ENCODE data around the gene CSH2. TPM values are rescaled to one million over a fixed set of nuclear protein-coding genes. Genes with fewer than 3 reads are reported as not detected.

The CSH2 gene
- total and polyA plus RNA-seq, 5 donors from 2014 or later, result 3.8 TPM; not detected in 4

GRCh38 chr17:63822537-63822936, 50.9 kb downstream of the CSH2 start:
- Histone ChIP-seq H3K36me3 (ENCODE audit: control insufficient read depth, insufficient read depth, low read length) (peaks cover 75% of the 10 kb centered on the region), H3K4me1 (ENCODE audit: control insufficient read depth, insufficient read depth, low read length, poor library complexity, severe bottlenecking) (peaks cover 15% of the 10 kb centered on the region), H3K4me3 (ENCODE audit: low read depth, low read length) (no peak overlapping the region), H3K9me3 (ENCODE audit: control insufficient read depth in 2 of 2, low read length in 2 of 2) (no peaks in the 10 kb centered on the region), H3K27me3 (ENCODE audit: control insufficient read depth, insufficient read depth, low read length) (no peaks in the 10 kb centered on the region), H3K27ac (ENCODE audit: insufficient read depth, low read length, poor library complexity, severe bottlenecking) (no peak overlapping the region)
- no peak for DNase-seq
- Mint-ChIP-seq H3K27me3 (no peaks in the 10 kb centered on the region), H3K36me3 (peaks cover 65% of the 10 kb centered on the region), H3K4me1 (peaks cover 0 to 41% (median 23%) of the 10 kb centered on the region in 4 donors), H3K9me3 (no peaks in the 10 kb centered on the region), H3K27ac (peak overlapping the region in 1 of 3 donors; percentile 76), H3K4me3 (no peak overlapping the region)
- ATAC-seq (ENCODE audit: low read depth in 2 of 2), result no peak

Other genes starting within 250 kb of the CSH2 start
- gene LIMD2, start 173.6 kb downstream of the CSH2 start, total RNA-seq, result 634 TPM
- 100 to 1,000 TPM; 408 to 478 (median 445) TPM for gene LIMD2, start 173.6 kb downstream of the CSH2 start, polyA plus RNA-seq
- 47.8 TPM for gene STRADA, start 131.9 kb downstream of the CSH2 start, total RNA-seq
- gene STRADA, start 131.9 kb downstream of the CSH2 start, polyA plus RNA-seq, result 10 to 100 TPM; 20.0 to 31.9 (median 22.2) TPM
- 35.4 TPM for gene CCDC47, start 100.1 kb downstream of the CSH2 start, total RNA-seq
- gene CCDC47, start 100.1 kb downstream of the CSH2 start, polyA plus RNA-seq, result 10 to 100 TPM; 35.7 to 47.9 (median 41.3) TPM
- 94.3 TPM for gene DDX42, start 99.5 kb downstream of the CSH2 start, total RNA-seq
- gene DDX42, start 99.5 kb downstream of the CSH2 start, polyA plus RNA-seq, result 10 to 100 TPM in 2 of 4 donors, 1 to 10 TPM in 2; 8.2 to 14.7 (median 11.4) TPM
- gene PSMC5, start 46.2 kb downstream of the CSH2 start, total RNA-seq, result 84.8 TPM
- gene PSMC5, start 46.2 kb downstream of the CSH2 start, polyA plus RNA-seq, result 100 to 1,000 TPM; 140 to 222 (median 169) TPM
- gene FTSJ3, start 46.0 kb downstream of the CSH2 start, total RNA-seq, result 39.4 TPM
- gene FTSJ3, start 46.0 kb downstream of the CSH2 start, polyA plus RNA-seq, result 10 to 100 TPM; 19.9 to 25.0 (median 23.1) TPM
- gene SMARCD2, start 31.0 kb downstream of the CSH2 start, total RNA-seq, result 132 TPM
- 100 to 1,000 TPM; 104 to 149 (median 113) TPM for gene SMARCD2, start 31.0 kb downstream of the CSH2 start, polyA plus RNA-seq
- gene GH2, start 8.3 kb upstream of the CSH2 start, total RNA-seq, result not detected
- gene GH2, start 8.3 kb upstream of the CSH2 start, polyA plus RNA-seq, result not detected
- gene CSH1, start 22.9 kb upstream of the CSH2 start, total RNA-seq, result 11.7 TPM
- not detected for gene CSH1, start 22.9 kb upstream of the CSH2 start, polyA plus RNA-seq
- gene CSHL1, start 37.6 kb upstream of the CSH2 start, total RNA-seq, result not detected
- not detected for gene CSHL1, start 37.6 kb upstream of the CSH2 start, polyA plus RNA-seq
- not detected for gene GH1, start 45.2 kb upstream of the CSH2 start, total RNA-seq
- gene GH1, start 45.2 kb upstream of the CSH2 start, polyA plus RNA-seq, result under 1 TPM in 1 of 4 donors, not detected in 3; 0.50 TPM
- gene CD79B, start 58.7 kb upstream of the CSH2 start, total RNA-seq, result 31.4 TPM
- gene CD79B, start 58.7 kb upstream of the CSH2 start, polyA plus RNA-seq, result 10 to 100 TPM; 59.0 to 85.1 (median 67.9) TPM
- gene SCN4A, start 99.2 kb upstream of the CSH2 start, total RNA-seq, result not detected
- gene SCN4A, start 99.2 kb upstream of the CSH2 start, polyA plus RNA-seq, result not detected
- 0.52 TPM for gene PRR29, start 124.7 kb upstream of the CSH2 start, total RNA-seq
- 1 to 10 TPM; 3.9 to 6.9 (median 6.2) TPM for gene PRR29, start 124.7 kb upstream of the CSH2 start, polyA plus RNA-seq
- 106 TPM for gene ICAM2, start 147.0 kb upstream of the CSH2 start, total RNA-seq
- 100 to 1,000 TPM; 465 to 625 (median 548) TPM for gene ICAM2, start 147.0 kb upstream of the CSH2 start, polyA plus RNA-seq

All from CD4-positive, CD25-positive, alpha-beta regulatory T cell (primary cell).